Measurements from ENCODE around the gene DYNLT2B.
"Not testable (repeated sequence)": the region's sequence is repeated elsewhere in the genome, so short reads cannot be mapped to it uniquely, and the experiment has no call there.

Gene DYNLT2B

DNA sequence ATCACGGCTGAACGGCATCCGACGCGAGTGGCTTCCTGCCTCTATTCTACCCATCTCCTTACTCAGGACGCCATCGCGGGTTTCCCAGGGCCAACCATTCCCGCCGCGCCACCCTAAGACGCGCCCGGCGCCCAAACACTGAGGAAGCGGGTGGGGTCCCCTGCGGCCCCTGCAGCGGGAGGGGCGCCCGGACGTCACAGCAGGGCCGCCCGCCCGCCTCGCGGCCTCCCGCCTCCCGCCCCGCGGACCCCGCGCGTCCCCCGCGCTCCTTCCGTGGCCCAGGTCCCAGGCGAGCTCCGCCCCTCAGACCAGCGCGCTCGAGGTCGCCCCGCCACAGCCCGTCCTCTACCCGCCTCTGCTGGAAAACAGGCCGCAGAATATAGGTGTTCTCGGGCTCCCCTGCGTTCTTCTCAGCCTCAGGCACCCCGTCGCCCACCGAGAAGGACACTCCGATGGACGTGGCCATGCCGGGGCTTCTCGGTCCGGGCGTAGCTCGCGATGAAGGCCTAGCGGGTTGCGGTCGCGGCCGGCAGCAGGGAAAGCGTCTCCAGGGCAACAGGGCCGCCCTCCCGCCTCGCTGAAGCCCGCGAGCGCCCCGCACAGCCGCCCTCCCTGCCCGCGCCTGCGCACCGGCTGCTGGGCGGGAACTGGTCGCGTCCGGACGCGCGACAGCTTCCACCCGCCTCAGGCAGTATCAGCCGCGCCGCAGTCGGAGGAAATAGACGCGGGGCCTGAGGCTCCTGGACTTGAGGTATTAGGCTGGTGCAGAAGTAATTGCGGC is at the start of gene DYNLT2B:
Gene DYNLT2B, minus strand, starts transcription at position 554 of the 781 bp plus-strand sequence. Its CDS starts 88 bp downstream, at position 466.
- peak; percentile 89 for DNase-seq

DNA sequence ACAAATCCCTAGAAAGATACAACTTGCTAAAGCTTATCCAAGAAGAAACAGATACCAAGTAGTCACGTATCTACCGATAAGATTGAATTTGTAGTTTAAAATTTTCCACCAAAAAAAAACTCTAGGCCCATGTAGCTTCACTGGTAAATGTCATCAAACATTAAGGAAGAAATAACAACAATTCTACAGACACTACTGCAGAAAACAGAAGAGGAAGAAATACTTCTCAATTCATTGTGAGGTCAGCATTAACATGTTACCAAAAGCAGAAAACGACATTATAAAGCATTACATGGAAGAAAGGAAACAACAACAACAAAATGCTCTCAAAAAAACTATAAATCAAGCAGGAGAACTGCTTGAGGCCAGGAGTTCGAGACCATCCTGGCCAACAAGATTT is 47.7 kb upstream of the DYNLT2B start:
- DNase-seq: no peak

DNA sequence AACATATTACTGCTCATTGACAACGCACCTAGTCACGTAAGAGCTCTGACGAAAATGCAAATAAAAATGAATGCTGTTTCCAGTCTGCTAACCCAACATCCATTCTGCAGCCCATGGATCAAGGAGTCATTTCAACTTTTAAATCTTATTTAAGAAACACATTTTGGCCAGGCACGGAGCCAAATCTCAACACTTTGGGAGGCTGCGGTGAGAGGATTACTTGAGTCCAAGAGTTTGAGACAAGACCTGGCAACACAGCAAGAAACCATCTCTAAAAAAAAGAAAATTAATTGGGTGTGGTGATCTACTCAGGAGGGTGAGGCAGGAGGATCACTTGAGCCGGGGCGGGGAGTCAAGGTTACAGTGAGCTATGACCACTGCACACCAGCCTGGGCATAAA is 42.5 kb upstream of the DYNLT2B start:
- DNase-seq: no peak

DNA sequence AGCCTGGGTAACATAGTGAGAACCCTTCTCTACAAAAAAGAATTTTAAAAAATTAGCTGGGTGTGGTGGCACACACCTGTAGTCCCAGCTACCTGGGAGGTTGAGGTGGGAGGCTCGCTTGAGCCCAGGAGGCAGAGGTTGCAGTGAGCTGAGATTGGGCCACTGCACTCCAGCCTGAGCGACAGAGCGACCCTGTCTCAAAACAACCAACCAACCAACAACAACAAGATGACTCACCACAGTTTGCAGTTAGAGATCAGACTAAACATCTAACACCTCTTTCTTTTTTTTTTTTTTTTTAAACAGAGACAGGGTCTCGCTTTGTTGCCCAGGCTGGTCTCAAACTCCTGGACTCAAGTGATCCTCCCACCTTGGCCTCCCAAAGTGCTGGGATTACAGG is 40.5 kb upstream of the DYNLT2B start:
- DNase-seq: not testable (repeated sequence)

DNA sequence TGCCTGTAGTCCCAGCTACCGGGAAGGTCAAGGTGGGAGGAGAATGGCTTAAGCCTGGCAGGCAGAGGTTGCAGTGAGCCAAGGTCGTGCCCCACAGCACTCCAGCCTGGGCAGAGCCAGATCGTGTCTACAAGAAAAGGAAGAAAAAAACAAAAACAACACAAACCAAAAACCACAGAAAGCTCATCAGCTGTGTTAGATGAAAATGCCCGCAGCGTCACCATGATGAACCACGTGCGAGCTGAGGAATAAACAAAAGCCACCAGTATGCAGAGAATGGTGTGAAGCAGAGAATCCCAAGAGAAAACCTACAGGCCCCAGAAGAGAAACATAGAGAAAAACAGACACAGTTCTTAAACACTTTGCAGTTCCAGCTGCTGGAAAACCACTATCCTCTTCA is 39.9 kb upstream of the DYNLT2B start:
- DNase-seq: no peak

DNA sequence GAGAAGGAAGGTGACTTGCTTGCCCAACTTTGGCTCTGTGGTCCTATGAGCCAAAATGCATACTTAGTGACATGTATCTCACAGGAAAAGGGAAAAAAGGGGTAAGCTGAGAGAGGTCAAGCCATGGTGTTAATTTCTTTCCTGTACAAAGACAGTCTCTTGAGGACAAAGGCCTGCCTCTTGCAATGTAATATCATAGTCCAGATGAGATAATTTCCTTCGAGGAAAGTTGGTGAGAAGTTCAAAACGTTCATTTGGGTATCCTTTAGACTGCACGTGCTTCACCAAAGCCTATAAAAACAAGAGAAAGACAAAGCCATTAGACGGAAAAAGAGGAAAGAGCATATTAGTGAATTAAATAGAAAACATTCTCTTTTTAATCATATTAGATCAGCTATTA is 38.5 kb upstream of the DYNLT2B start:
- no peak for DNase-seq

DNA sequence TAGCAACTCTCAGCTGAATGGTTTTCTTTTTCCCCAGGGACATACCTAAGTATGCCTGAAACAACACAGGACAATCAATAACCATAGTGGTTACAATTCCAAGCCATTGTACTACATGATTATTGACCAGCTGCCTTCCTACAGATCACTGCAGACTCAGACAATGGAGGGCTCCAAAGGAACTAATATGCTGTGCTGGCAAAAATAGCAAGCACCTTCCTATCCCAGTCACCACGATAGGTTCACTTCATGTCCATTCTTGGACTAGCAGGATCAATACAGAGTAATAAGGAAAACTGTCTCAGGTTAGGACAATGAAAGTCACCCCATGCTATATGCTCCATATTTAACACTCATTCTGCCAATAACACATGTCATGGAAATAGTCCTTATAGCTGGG is 37.6 kb upstream of the DYNLT2B start:
- no peak for DNase-seq

DNA sequence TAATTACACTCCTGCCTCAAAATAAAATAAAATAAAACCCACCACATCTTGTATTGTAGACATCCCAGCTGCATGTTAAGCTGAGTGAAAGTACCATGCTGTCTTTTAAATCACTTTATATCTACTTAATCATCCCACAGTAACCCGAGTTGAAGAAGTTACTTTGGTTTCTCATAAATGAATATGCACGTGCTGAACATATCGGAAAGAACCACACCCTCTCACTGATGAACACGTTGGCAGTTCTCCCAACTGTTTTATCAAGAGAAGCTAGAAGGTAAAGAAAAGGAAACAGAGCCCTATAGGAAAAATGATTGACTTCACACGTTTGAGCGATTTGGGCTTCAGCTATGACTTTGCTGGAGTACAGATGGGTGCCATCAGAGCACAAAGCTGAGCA is 36.1 kb upstream of the DYNLT2B start:
- no peak for DNase-seq

DNA sequence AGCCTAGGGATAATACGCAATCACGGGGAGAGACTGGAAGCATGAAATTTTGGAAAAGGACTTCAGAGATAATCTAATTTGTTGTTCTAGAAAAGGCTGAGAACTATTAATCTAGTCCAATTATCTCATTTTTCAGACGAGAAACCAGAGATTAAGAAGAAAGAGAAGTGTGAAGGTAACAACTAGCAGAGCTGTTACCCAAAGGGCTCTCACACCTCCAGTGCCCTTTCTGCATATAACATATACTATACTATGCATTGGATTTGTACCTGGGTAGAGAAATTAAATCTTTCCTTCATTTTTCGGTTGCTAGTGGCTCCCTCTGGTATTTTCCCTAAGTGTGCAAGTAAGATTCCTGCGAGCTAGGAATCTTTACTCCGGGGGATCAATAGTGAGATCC is 33.5 kb upstream of the DYNLT2B start:
- no peak for DNase-seq

DNA sequence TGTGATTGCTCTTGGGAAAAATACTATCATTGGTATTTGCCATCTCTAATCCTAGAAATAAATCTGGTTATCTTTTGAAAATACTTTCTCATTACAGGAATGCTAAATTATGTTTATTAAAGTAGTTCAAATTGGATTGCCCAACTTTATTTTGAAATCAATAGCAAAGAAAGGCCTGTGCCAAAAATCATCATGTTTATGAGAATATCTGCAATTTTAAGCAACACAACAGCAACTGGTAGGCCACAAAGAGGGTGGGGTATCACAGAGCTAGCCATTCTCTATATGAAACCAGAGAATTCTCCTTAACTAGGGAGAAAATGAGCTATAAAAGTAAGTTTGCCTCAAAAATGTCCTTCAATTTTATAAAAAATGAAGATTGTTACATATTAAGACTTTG is 32.0 kb upstream of the DYNLT2B start:
- no peak for DNase-seq

DNA sequence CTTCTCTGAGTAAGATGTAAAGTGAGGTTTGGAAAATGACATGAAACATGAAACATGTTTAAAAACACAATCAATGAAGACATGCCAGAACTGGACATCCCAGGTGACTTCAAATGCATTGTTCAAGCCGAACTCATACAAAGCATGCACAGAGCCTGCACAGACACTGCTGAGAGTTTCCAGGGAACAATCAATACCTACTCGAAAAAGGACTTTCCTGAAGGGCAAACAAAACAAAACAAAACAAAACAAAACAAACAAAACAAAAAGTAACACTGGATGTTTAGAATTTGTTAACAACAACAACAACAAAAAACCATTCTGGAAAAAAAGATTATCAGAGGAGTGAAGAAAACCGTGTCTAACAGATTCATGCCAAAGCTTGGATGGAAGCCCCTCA is 30.7 kb upstream of the DYNLT2B start:
- no peak for DNase-seq

DNA sequence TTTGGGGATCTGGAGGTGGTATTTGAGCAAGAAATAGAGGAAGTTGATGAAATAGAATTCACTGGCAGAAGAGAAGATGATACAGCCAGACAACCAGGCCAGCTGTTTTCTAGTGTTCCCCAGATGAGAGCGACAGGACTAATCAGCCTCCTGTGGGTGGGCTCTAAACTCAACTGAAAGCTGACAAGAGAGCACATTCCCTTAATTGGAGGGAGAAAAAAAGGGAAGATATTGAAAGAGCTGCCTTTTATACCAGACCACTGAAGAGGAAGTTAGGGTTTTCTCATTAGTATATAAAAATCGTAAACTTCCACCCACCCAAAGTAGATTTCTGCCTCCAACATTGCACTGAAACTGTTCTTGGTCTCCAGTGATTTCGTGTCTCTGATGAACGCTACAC is 26.6 kb upstream of the DYNLT2B start:
- no peak for DNase-seq

DNA sequence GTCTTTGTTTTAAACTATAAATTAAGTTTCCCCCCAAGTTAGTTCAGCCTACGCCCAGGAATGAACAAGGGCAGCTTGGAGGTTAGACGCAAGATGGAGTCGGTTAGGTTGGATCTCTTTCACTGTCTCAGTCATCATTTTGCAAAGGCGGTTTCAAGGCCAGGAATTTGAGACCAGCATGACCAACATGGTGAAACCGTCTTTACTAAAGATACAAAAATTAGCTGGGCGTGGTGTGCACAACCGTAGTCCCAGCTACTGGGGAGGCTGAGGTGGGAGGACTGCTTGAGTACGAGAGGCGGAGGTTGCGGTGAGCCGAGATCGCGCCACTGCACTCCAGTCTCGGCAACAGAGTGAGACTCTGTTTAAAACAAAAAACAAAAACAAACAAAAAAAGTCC is 25.9 kb upstream of the DYNLT2B start:
- not testable (repeated sequence) for DNase-seq

DNA sequence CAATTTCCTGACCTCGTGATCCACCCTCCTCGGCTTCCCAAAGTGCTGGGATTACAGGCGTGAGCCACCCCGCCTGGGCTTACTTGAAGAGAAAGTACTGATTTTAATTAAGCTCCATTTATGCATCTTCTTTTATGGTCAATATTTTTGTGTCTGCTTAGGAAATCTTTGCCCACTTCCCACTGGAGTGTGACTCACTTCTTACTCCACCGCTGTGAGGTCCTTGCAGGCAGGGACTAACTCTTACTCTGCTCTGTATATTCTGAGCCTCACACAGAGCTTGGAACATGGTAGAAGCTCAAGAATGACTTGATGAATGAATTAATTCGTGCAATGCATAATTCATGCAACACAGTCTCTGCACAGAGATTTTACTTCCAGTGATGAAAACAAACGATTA is 23.1 kb upstream of the DYNLT2B start:
- DNase-seq: no peak

DNA sequence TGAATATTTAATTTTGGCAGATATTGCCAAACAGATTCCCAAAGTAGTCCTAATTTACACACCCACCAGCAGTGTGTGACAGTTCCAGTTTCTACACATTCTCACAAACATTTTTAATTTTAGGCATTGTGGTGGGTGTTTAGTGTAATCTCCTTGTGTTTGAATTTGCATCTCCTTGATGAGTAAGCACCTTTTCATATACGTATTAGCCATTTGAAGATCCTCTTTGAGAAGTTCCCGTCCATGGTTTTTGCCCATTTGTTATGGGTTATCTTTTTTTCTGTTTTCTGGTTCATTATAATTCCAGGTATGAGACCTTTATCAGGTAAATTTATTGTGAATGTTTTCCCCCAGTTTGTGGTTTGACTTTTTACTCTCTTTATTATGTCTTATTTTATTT is 22.4 kb upstream of the DYNLT2B start:
- no peak for DNase-seq

DNA sequence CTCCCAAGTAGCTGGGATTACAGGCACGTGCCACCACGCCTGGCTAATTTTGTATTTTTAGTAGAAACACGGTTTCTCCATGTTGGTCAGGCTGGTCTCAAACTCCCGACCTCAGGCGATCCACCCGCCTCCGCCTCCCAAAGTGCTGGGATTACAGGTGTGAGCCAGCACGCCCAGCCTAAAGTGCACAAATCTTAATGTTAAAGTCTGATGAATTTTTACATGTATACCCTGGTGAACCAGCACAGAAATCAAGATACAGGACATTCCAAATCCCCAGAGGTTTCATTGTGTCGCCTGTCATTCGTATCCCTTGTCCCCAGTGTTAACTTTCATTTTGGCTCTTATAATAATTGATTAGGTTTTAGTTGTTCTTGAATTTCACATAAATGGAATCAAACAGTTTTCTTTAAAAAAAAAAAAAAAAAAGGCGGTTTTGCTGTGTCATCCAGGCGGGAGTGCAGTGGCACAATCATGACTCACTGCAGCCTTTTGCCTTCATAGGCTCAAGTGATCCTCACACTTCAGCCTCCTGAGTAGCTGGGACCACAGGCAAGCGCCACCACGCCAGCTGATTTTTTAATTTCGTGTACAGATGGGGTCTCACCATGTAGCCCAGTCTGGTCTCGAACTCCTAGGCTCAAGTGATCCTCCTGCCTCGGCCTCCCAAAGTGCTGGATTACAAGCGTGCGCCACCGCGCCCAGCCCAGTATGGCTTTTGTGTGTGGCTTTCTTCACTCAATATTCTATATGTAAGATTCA is 21.6 kb upstream of the DYNLT2B start:
- no peak for DNase-seq

DNA sequence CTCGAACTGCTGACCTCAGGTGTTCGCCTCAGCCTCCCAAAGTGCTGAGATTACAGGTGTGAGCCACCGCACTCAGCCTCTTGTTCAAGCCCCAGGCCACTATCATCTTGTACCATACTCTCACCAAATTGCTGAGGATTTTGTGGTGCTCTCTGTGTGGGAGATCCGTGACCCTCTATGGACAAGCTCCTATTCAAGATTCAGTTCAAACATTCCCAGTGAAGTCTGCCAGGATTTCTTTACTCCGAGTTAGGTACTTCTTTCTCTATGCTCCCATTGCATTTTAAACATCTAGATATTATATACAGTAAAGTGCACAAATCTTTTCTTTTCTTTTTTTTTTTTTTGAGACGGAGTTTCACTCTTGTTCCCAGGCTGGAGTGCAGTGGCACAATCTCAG is 21.0 kb upstream of the DYNLT2B start:
- no peak for DNase-seq

DNA sequence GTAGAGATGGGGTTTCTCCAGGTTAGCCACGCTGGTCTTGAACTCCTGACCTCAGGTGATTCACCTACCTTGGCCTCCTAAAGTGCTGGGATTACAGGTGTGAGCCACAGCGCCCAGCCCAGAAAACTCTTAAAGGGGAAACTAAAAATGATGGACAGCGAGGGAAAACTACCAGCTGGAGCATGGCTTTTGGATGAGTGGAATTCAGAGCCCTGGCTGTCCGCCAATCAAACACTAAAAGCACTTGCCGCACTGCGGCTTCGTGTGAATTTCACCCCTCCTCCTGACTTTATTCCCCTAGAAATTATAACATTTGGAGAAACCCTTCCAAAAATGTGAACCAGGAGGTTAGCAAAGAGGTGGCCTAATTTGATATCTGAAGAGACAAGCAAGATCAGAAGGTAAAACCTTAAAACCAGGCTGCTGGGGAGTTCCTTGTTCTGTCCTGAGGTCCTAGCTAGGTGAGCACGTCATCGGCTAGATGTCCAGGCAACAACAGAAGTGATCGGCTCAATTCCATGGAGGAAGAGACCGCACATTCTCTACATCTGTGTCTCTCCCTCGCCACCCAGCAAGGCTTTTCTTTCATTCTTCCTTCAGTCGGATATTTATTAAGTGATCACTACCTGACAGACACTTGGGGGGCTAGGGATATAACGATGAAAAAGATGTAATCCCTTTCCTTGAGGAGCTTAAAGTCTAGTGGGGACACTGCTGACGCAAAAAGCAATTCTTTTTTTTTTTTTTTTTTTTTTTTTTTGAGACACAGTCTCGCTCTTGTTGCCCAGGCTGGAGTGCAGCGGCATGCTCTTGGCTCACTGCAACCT is 18.5 kb upstream of the DYNLT2B start:
- no peak for DNase-seq

DNA sequence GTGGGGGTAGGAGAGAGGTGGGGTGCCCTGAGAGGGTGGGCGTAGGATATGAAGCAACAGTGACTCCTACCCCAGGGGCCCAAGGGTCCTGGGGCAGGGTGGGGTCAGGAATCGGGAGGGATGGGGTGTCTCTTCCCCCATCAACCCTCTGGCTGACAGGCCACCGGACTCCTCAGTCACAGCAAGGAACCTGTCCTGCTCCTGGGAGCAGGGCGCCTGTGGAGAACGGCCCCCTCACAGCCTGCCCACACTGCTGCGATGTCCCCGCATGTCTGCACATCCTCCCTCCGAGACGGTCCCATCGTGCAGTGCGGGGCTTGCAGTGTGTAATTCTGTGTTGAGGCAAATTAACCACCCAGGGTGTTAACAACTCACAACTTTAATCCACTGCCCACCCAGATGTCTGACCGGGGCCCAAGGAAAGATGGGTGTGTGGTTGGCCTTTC is 17.5 kb upstream of the DYNLT2B start:
- no peak for DNase-seq

DNA sequence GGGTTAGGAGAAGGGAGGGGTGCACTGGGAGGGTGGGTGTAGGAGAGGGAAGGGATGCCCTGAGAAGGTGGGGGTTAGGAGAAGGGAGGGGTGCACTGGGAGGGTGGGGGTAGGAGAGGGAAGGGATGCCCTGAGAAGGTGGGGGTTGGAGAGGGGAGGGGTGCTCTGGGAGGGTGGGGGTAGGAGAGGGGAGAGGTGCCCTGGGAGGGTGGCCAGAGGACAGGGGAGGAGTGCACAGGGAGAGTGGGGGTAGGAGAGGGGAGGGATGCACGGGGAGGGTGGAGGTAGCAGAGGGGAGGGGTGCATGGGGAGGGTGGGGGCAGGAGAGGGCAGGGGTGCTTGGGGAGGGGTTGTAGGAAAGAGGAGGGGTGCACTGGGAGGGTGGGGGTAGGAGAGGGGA is 16.9 kb upstream of the DYNLT2B start:
- DNase-seq: no peak

DNA sequence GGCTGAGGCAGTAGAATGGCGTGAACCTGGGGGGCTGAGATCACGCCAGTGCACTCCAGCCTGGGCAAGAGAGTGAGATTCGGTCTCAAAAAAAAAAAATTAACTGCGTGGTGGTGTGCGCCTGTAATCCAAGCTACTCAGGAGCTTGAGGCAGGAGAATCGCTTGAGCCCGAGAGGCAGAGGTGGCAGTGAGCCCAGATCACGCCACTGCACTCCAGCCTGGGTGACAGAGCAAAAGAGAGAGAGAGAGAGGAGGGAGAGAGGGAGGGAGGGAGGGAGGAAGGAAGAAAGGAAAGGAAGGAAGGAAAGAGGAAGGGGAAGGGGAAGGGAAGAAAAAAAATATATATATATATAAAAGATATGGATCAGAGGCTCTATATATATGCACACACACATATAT is 14.1 kb upstream of the DYNLT2B start:
- DNase-seq: no peak

DNA sequence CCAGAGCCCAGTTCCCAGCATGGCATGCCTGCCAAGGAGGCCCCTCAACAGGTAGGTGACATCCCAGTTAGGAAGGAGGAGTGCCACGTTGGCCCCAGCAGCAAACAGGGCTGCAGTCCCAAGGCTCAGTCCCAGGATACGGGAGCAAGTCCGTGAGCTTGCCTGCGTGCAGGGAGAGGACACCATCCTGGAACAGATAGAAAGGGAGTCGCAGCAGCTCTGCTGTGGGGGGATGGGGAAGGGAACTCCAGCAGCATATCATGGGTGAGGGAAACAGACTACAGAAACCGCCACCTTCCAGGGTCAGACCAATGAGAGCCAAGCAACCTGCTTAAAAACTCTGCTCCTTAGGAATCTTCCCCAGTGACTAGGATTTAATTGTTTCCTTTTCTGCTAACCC is 9.4 kb upstream of the DYNLT2B start:
- DNase-seq: no peak

DNA sequence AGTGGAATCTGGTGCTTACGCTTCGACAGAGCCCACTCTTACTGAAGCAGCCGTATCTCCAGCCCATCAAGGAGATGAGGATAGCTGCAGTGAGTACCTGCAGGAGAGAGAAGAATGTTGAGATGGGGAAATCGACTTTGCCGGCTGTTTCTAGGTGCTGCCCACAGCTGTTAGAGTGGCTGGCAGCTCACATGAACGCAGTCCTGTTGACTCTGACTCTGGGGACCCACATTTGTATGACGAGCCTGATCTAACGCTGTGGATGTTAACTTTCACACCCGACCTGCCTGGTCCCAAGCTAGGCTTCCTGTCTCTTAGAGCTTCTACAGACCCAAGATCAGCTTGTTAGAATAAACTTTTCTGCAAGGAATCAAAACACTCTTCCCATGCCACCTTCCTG is 8.9 kb upstream of the DYNLT2B start:
- DNase-seq: no peak

DNA sequence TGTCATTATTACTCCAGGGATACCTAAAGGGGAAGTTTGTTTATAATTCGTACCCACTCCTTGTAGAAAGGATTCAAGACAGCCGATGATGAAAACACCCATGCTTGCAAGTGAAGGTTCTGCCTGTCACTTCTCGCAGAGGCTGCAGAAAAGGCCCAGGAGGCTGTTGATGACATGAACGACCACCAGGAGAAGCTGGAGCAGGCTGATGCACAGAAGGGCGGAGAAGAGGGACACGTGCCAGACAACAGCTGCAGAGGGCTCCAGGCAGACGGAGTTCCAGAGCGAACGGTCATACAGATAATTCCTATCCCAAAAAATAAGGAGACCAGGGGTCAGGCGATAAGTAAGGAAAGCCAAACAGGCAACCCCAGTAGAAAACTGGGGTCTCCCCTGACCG is 5.7 kb upstream of the DYNLT2B start:
- no peak for DNase-seq

All from midbrain (tissue), 1 donor.